BLaER1 treated with 17β-estradiol and CSF1 and Interleukin-3, amounts not matched to agents 10 nM and 100 nM (cell line): Measurements from ENCODE around the gene MLH3.

ENCODE experiments used
- H3K27ac ChIP-seq, 11 experiments: shearing (Covaris generic); formaldehyde crosslinking; 2 replicates each; pipeline ENCODE4 v1.8.1; 2022
- H3K27me3 ChIP-seq, 11 experiments: shearing (Covaris generic); formaldehyde crosslinking; 2 replicates each; pipeline ENCODE4 v1.8.1; 2022
- H3K36me3 ChIP-seq, 11 experiments: shearing (Covaris generic); formaldehyde crosslinking; 2 replicates each; pipeline ENCODE4 v1.8.1; 2022
- H3K4me1 ChIP-seq, 10 experiments: shearing (Covaris generic); formaldehyde crosslinking; 2 replicates each; pipeline ENCODE4 v1.8.1; 2022
- H3K4me2 ChIP-seq, 11 experiments: shearing (Covaris generic); formaldehyde crosslinking; 2 replicates each; pipeline ENCODE4 v1.8.1; 2022
- H3K4me3 ChIP-seq, 10 experiments: shearing (Covaris generic); formaldehyde crosslinking; 2 replicates each; pipeline ENCODE4 v1.8.1; 2022
- H3K9ac ChIP-seq, 11 experiments: shearing (Covaris generic); formaldehyde crosslinking; 2 replicates each; pipeline ENCODE4 v1.8.1; 2022
- H3K9me3 ChIP-seq, 11 experiments: shearing (Covaris generic); formaldehyde crosslinking; replicated peaks in 1 of 11; 2 replicates each; pipeline ENCODE4 v1.8.1; 2022
- H4K20me1 ChIP-seq, 11 experiments: shearing (Covaris generic); formaldehyde crosslinking; 2 replicates each; pipeline ENCODE4 v1.8.1; 2022
- Cebpa-rat ChIP-seq, 11 experiments: shearing (Covaris generic); IDR thresholded peaks; 2 replicates each; pipeline ENCODE4 v1.8.1; 2022

Gene MLH3

GRCh38 chr14:75088566-75089373, 37.5 kb upstream of the MLH3 start:
- H3K4me1 ChIP-seq: no peaks in the 10 kb centered on the region
- no peak overlapping the region for H3K27ac ChIP-seq
- H3K4me3 ChIP-seq: no peak overlapping the region
- H4K20me1 ChIP-seq: peaks cover 0 to 9% (median 0%) of the 10 kb centered on the region in 11 experiments; a peak in 4 of 22 replicates
- no peaks in the 10 kb centered on the region for H3K27me3 ChIP-seq
- H3K9ac ChIP-seq: no peak overlapping the region
- TF ChIP-seq Cebpa-rat (IDR thresholded peaks at IDR 0.05): no peak
- no peak overlapping the region for H3K4me2 ChIP-seq
- peaks cover 80 to 99% (median 91%) of the 10 kb centered on the region in 11 experiments for H3K36me3 ChIP-seq
- H3K9me3 ChIP-seq: no peaks in the 10 kb centered on the region

- peaks cover 80 to 99% (median 91%) of the 10 kb centered on the region in 11 experiments for H3K36me3 ChIP-seq
- no peak overlapping the region for H3K4me2 ChIP-seq
- no peak overlapping the region for H3K4me3 ChIP-seq
- H3K9me3 ChIP-seq: no peaks in the 10 kb centered on the region
- peaks cover 0 to 9% (median 0%) of the 10 kb centered on the region in 11 experiments; a peak in 4 of 22 replicates for H4K20me1 ChIP-seq
- no peak for TF ChIP-seq Cebpa-rat (IDR thresholded peaks at IDR 0.05)
- no peak overlapping the region for H3K27ac ChIP-seq
- no peak overlapping the region for H3K9ac ChIP-seq
- H3K4me1 ChIP-seq: no peaks in the 10 kb centered on the region
- no peaks in the 10 kb centered on the region for H3K27me3 ChIP-seq
Observed at GRCh38 chr14:75088153-75088552, 36.9 kb upstream of the MLH3 start.

- Histone ChIP-seq H3K27me3 (no peaks in the 10 kb centered on the region), H3K9ac (peak overlapping the region in 1 of 11 experiments; percentile 7; a peak in 1 of 22 replicates), H3K4me3 (no peak overlapping the region), H3K27ac (no peak overlapping the region), H3K9me3 (no peaks in the 10 kb centered on the region), H3K36me3 (peaks cover 71 to 92% (median 79%) of the 10 kb centered on the region in 11 experiments), H3K4me2 (no peak overlapping the region), H3K4me1 (no peaks in the 10 kb centered on the region), H4K20me1 (peaks cover 0 to 9% (median 0%) of the 10 kb centered on the region in 11 experiments; a peak in 4 of 22 replicates)
- TF ChIP-seq Cebpa-rat (IDR thresholded peaks at IDR 0.05): no peak
Observed at GRCh38 chr14:75084513-75084912, 33.2 kb upstream of the MLH3 start.

GRCh38 chr14:75083271-75083670, 32.0 kb upstream of the MLH3 start:
- no peaks in the 10 kb centered on the region for H3K27me3 ChIP-seq
- no peak overlapping the region for H3K27ac ChIP-seq
- H4K20me1 ChIP-seq: no peaks in the 10 kb centered on the region; a peak in 2 of 22 replicates
- no peaks in the 10 kb centered on the region for H3K9me3 ChIP-seq
- H3K36me3 ChIP-seq: peaks cover 62 to 80% (median 74%) of the 10 kb centered on the region in 11 experiments
- H3K4me1 ChIP-seq: no peaks in the 10 kb centered on the region
- no peak for TF ChIP-seq Cebpa-rat (IDR thresholded peaks at IDR 0.05)
- H3K9ac ChIP-seq: 0 out of 22 replicates have a peak overlapping the region, but pooled peaks of 1 of the 11 experiments have one; percentile 7
- no peak overlapping the region for H3K4me3 ChIP-seq
- no peak overlapping the region for H3K4me2 ChIP-seq

GRCh38 chr14:75081660-75082229, 30.5 kb upstream of the MLH3 start:
- Histone ChIP-seq H3K27me3 (no peaks in the 10 kb centered on the region), H3K9me3 (no peaks in the 10 kb centered on the region), H3K4me1 (no peaks in the 10 kb centered on the region), H3K36me3 (peaks cover 46 to 65% (median 59%) of the 10 kb centered on the region in 11 experiments), H3K4me3 (no peak overlapping the region), H3K9ac (no peak overlapping the region), H4K20me1 (0 out of 22 replicates have a peak, but pooled peaks cover 0 to 6% (median 0%) of the 10 kb centered on the region in 11 experiments), H3K27ac (no peak overlapping the region), H3K4me2 (no peak overlapping the region)
- no peak for TF ChIP-seq Cebpa-rat (IDR thresholded peaks at IDR 0.05)

GRCh38 chr14:75079521-75079920, 28.3 kb upstream of the MLH3 start:
- Histone ChIP-seq H3K4me2 (no peak overlapping the region), H3K27ac (no peak overlapping the region), H4K20me1 (0 out of 22 replicates have a peak, but pooled peaks cover 0 to 6% (median 0%) of the 10 kb centered on the region in 11 experiments), H3K9me3 (no peaks in the 10 kb centered on the region), H3K9ac (no peak overlapping the region), H3K4me1 (no peaks in the 10 kb centered on the region), H3K4me3 (no peak overlapping the region), H3K27me3 (no peaks in the 10 kb centered on the region), H3K36me3 (peaks cover 24 to 43% (median 36%) of the 10 kb centered on the region in 11 experiments)
- no peak for TF ChIP-seq Cebpa-rat (IDR thresholded peaks at IDR 0.05)

GRCh38 chr14:75077794-75078193, 26.5 kb upstream of the MLH3 start:
- no peak for TF ChIP-seq Cebpa-rat (IDR thresholded peaks at IDR 0.05)
- H3K9me3 ChIP-seq: no peaks in the 10 kb centered on the region

GRCh38 chr14:75070383-75070782, 19.1 kb upstream of the MLH3 start:
- Histone ChIP-seq H3K4me3 (no peak overlapping the region), H3K9me3 (no peaks in the 10 kb centered on the region), H3K27ac (no peak overlapping the region), H3K4me1 (peaks cover 12 to 33% (median 17%) of the 10 kb centered on the region in 10 experiments), H3K36me3 (no peaks in the 10 kb centered on the region), H4K20me1 (no peaks in the 10 kb centered on the region), H3K27me3 (peaks cover 19 to 39% (median 32%) of the 10 kb centered on the region in 11 experiments), H3K4me2 (no peak overlapping the region), H3K9ac (no peak overlapping the region)
- TF ChIP-seq Cebpa-rat (IDR thresholded peaks at IDR 0.05): no peak

More at GRCh38 chr14:75077794-75078193, 26.5 kb upstream of the MLH3 start:
- peaks cover 7 to 26% (median 19%) of the 10 kb centered on the region in 11 experiments; a peak in 21 of 22 replicates for H3K36me3 ChIP-seq
- no peak overlapping the region for H3K27ac ChIP-seq
- no peak overlapping the region for H3K4me3 ChIP-seq
- 0 out of 22 replicates have a peak, but pooled peaks cover 0 to 6% (median 0%) of the 10 kb centered on the region in 11 experiments for H4K20me1 ChIP-seq
- H3K4me1 ChIP-seq: peaks cover 0 to 8% (median 0%) of the 10 kb centered on the region in 10 experiments; a peak in 8 of 20 replicates
- H3K27me3 ChIP-seq: no peaks in the 10 kb centered on the region
- H3K4me2 ChIP-seq: no peak overlapping the region
- no peak overlapping the region for H3K9ac ChIP-seq

GRCh38 chr14:75069811-75070145, 18.5 kb upstream of the MLH3 start:
- H3K9ac ChIP-seq: peak overlapping the region in 1 of 11 experiments; percentile 64; a peak in 4 of 22 replicates
- H3K27ac ChIP-seq: peak overlapping the region in 1 of 11 experiments; percentile 65; a peak in 3 of 22 replicates
- no peaks in the 10 kb centered on the region for H3K9me3 ChIP-seq
- H4K20me1 ChIP-seq: no peaks in the 10 kb centered on the region
- H3K27me3 ChIP-seq: peaks cover 19 to 39% (median 32%) of the 10 kb centered on the region in 11 experiments
- H3K4me2 ChIP-seq: peak overlapping the region; percentile 66 to 92 (median 85); a peak in 21 of 22 replicates
- peaks cover 12 to 33% (median 17%) of the 10 kb centered on the region in 10 experiments for H3K4me1 ChIP-seq
- no peak for TF ChIP-seq Cebpa-rat (IDR thresholded peaks at IDR 0.05)
- no peaks in the 10 kb centered on the region for H3K36me3 ChIP-seq
- peak overlapping the region in 6 of 10 experiments; percentile 45 to 63 (median 52); a peak in 9 of 20 replicates for H3K4me3 ChIP-seq
